Midbrain (tissue), 1 donor: ENCODE measurements around the gene SH3PXD2B.
A peak's percentile ranks its signal among the peaks of the same experiment; 100 is the strongest.
"Not testable (repeated sequence)": the region's sequence is repeated elsewhere in the genome, so short reads cannot be mapped to it uniquely, and the experiment has no call there.

ENCODE experiments used
- DNase-seq: peaks from one replicate; lab custom pipeline; 2025; lab: John Stamatoyannopoulos, UW

SH3PXD2B gene

GRCh38 chr5:172365948-172366608 is 88.2 kb downstream of the SH3PXD2B start:
- no peak for DNase-seq

DNA sequence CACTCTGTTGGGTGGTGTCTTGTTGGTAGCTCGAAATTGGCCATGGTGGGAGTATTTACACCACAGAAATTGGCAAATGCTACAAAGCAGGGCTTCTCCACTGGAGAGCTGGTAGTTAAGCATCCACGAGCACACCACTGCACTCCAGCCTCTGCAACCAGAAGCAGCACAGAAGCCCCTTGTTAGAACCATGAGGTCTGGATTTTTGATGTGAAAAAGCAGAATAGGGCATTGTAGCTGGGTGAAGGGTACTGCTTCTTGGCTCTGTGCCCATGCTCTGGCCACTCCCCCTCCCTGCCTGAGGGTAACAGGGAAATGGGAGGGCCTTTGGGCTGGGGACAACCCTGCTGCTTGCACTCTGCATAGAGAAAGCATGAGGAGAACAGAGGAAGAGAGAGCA is 89.6 kb downstream of the SH3PXD2B start:
- peak; percentile 71 for DNase-seq

DNA sequence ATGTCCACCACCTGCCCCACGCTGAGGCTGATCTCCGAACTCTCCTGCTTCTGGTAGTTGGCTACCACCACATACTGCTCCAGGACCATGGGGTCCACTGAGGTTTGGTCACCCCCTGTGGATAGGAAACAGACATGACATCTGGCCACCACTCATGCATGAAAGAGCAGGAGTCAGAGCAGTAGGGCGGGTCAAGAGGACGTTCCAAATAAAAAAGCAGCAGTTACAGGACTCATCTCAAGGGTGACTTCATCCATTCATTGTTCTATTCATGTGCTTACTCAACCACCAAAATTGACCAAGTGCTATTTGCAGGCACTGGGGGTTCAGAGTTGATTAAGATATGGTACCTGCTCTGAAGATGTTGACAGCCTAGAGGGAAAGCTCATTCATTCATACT is 91.6 kb downstream of the SH3PXD2B start:
- no peak for DNase-seq

GRCh38 chr5:172361566-172362238 is 92.6 kb downstream of the SH3PXD2B start:
- DNase-seq = no peak

DNA sequence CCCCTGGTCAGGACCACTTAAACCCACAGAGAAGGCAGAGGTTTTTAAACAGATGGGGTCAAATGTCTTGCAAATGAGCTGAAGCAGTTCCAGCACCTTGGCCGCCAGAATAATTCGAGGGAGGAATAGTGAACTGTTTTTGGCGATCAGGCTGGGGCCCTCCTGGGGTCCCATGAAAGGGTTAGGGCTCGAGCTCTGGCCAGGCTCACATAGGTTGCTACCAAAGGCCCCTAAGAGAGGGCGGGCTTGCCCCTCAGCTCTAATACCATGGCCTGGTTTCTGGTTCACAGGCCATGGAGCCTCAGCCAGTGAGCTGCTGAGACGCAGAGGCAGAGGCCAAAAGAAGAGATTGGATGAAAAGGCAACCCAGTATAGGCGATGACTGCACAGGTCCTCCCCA is 96.0 kb downstream of the SH3PXD2B start:
- no peak for DNase-seq

- DNase-seq = no peak
Measured at GRCh38 chr5:172356527-172356926, 97.8 kb downstream of the SH3PXD2B start.

DNA sequence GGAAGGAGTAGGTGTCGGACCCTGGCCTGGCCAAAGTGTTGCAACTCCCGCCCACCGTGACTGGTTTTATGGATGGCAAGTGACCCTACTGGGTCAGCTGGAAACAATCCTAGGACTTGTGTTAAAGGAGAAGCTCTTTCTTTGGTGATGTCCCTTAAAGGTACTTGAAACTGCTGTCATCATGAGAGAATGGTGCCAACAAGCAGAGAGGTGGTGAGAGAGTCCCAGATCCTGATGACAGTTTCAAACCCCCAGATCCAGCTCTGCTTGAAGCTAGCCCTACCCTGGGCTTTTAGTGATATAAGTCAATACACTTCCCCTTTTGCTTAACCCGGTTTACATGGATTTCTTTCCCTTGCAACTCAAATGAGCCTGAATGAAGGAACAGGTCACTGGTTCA is 98.3 kb downstream of the SH3PXD2B start:
- DNase-seq = no peak

DNA sequence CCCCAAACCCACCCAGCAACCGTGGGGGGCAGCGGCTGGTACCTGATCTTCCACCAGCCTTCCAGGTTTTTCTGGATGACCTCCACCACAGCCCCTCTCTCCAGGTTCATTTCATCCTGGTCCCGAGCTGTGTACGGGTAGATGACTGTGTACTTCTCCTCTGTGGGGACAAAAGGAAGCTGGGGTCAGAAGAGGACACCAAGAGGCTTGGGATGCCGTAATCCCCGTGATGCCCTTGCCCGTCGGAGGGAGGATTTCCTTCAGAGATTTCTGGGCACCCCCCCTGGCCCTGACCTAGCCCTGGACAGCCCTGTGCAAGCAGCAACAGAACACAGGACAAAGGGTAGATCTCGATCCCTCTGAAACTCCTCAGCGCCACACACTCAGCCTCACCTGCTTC is 100.5 kb downstream of the SH3PXD2B start:
- no peak for DNase-seq

GRCh38 chr5:172353271-172353812 is 101.0 kb downstream of the SH3PXD2B start:
- no peak for DNase-seq

DNA sequence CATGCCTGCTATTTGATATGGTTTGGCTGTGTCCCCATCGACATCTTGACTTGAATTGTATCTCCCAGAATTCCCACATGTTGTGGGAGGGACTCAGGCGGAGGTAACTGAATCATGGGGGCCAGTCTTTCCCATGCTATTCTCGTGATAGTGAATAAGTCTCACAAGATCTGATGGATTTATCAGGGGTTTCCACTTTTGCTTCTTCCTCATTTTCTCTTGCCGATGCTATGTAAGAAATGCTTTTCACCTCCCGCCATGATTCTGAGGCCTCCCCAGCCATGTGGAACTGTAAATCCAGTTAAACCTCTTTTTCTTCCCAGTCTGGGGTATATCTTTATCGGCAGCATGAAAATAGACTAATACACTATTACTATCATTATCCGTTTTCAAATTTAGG is 101.8 kb downstream of the SH3PXD2B start:
- DNase-seq = not testable (repeated sequence)

GRCh38 chr5:172351240-172351778 is 103.0 kb downstream of the SH3PXD2B start:
- no peak for DNase-seq

- DNase-seq = no peak
Measured at GRCh38 chr5:172350212-172351181, 103.8 kb downstream of the SH3PXD2B start.

DNA sequence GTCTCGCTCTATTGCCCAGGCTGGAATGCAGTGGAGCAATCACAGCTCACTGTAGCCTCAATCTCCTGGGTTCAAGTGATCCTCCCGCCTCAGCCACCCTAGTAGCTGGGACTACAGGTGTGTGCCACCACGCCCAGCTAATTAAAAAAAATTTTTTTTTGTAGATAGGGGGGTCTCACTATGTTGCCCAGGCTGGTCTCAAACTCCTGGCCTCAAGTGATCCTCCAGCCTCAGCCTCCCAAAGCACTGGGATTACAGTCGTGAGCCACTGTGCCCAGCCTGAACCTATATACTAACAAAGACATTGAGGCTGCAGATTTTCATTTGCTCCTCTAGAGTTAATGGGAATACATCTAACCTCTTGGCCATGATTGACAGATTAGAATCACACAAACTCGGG is 105.6 kb downstream of the SH3PXD2B start:
- not testable (repeated sequence) for DNase-seq

- DNase-seq = no peak
Measured at GRCh38 chr5:172348084-172348483, 106.2 kb downstream of the SH3PXD2B start.

DNA sequence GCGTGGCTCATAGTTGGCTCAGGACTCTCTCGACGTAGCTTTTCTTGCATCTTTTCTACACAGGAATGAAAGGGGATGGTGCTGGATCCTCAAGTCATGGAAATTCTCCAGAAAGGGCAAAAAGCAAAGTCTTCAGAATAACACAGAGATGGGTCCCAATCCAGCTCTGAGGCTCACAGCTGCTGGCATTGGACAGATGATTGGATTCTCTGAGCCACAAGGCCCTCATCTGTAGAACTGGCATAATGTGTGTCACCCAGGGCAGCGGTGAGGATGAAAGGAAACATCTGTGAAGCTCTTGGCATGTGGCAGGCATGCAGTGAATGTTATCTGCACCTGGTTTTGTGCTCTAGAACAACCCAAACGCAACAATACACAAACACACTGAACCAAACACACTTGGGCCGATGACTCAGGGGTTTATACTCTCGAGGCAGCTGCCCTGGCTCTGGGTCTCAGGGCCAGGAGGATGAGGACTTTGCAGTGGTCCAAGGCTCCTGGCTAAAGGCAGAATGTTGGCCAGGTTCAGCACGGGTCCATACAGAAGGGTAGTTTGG is 106.8 kb downstream of the SH3PXD2B start:
- no peak for DNase-seq

DNA sequence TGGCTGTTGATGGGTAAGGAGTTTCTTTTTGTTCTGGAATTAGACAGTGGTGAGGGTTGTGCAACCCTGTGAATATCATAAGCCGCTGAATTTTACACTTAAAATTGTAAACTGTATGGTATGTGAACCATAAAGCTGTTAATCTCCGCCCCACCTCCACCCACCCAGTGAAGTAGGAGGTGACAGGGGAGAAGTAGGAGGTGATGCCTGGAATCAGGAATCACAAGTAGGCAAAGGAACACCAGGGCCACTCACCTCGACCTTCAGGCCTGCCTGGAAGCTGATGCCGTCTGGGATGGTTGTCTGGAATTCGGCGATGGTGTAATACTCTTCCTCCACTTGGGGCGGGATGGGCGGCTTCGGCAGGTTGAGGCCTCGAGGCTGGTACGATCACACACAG is 108.4 kb downstream of the SH3PXD2B start:
- DNase-seq = no peak

DNA sequence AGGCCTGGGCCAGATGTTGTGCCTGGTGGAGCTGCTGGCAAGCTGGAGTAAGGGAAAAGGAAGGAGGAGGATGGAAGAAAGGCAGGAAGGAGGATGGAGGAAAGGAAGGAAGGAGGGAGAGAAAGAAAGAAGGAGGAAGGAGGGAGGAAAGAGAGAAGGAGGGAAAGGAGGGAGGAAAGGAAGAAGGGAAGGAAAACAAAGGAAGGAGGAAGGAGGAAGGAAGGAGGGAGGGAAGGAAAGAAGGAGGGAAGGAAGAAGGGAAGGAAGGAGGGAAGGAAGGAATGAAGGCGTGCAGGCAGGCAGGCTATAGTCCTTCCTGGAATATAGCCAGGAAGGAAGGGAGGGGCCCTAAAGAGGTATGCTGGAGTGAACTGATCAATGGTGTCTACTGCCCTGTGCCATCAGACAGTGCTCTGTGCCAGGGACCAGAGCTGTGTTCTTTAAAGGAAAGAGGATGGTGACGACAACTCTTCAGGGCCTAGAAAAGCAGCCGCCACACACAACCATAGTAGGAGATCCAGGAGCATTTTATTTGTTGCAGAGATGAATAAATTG is 109.4 kb downstream of the SH3PXD2B start:
- DNase-seq = no peak

GRCh38 chr5:172343741-172344140 is 110.6 kb downstream of the SH3PXD2B start:
- DNase-seq = no peak

DNA sequence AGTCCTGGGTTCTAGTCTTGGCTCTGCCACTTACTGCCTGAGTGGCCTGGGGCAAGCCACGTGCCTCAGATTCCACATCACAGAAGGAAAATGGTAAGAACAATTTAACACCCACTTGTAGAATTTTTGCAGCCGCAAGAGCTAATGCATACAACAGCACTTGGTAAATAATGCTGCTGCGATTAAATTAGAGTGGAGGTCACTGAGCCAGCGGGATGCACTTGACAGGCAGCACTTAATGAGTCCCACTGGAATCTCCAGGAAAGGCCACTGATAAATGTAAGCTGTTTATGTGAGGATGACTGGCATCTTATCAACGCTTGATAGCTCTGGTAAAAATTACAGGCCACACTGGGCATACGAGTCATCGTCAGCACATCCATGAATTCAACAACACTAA is 111.4 kb downstream of the SH3PXD2B start:
- no peak for DNase-seq

- DNase-seq = no peak
Measured at GRCh38 chr5:172339264-172340180, 114.8 kb downstream of the SH3PXD2B start.
